22Rv1 (cell line): ENCODE data around the gene NUSAP1.

Source experiments
- CTCF ChIP-seq: fragments of 450-650 bp; IDR thresholded peaks from 2 replicates; pipeline ENCODE4 v1.5.1; 2017; ENCODE audit warnings: mild to moderate bottlenecking
- ZFX ChIP-seq: fragments of 450-650 bp; IDR thresholded peaks from 2 replicates; pipeline ENCODE4 v1.6.1; 2017; ENCODE audit warnings: antibody characterized with exemption, borderline replicate concordance

DNA sequence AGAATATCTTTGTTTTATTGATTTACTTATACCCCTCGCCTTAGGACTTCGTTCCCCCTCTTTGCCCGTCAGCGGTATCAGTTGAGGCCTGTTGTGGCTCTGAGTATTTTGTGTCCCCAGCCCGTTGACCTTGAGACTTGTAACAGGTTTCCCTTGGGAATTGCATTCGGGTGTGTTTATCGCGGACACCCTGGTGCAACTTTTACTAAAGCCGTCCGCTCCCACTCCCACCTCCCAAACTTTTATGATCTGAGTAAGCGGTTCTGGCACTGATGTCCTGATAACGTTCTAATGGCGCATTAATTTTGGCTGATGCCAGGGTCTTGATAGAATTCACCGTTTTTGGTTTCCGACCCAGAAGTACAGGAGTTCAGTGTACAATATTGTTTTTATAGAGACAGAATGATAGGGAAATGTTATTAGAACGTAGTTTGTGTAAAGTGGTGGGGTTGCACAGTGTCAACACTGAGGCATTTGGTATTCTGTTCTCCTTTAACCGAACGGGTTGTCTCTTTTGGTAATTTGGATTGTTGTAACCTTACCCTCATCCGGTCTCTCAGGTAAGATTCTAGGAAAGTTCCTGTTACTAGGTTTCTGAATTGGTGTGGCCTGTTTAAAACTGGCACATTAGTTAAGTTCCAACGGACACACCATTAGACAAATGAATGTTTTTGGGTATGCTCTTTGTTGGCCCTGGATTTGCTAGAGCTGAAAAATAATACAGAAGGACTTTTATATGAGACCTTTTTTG lies 48.1 kb upstream of the NUSAP1 start:
- TF ChIP-seq CTCF, result no peak
- no peak for TF ChIP-seq ZFX
